Endothelial cell of umbilical vein (primary cell): Measurements from ENCODE around the gene LAMB4. TPM values are rescaled to one million over a fixed set of nuclear protein-coding genes. Genes with fewer than 3 reads are reported as not detected.
A peak's percentile ranks its signal among the peaks of the same experiment; 100 is the strongest.

Source experiments
- BruUV-seq: library from RNA; stranded (reverse); fragments of 400-500 nt; replicated peaks from 2 replicates; lab custom pipeline; 2021; lab: Mats Ljungman, UMichigan
- CTCF ChIA-PET: fragments of 300-600, 350-600 bp; sonication (Branson Sonifier 250); formaldehyde crosslinking; loops from one replicate; lab custom pipeline; 2021; ENCODE audit warnings: antibody characterized with exemption, inconsistent platforms; lab: Charles Lee
- POLR2A ChIA-PET: fragments of 300-600, 350-600 bp; sonication (Branson Sonifier 250); formaldehyde crosslinking; loops from one replicate; lab custom pipeline; 2021; ENCODE audit warnings: antibody characterized with exemption, inconsistent platforms; lab: Charles Lee
- DNase-seq: peaks from one replicate; pipeline ENCODE4 v3.0.0-alpha.2; 2011; ENCODE audit warnings: low read depth, low spot score
- FAIRE-seq: peaks from 2 replicates; lab custom pipeline; 2011; peaks lifted over from hg19 to GRCh38; lab: Jason Lieb, UNC
- H2AFZ ChIP-seq: 2 replicates; pipeline ENCODE4 v1.6.0; 2012; ENCODE audit warnings: low read depth, low read length, control low read depth, inconsistent platforms
- H3K27ac ChIP-seq: 2 replicates; pipeline ENCODE4 v1.5.1; 2011; ENCODE audit warnings: low read depth, mild to moderate bottlenecking, control low read depth, low read length, moderate library complexity; ENCODE audit not compliant: insufficient read depth
- H3K27me3 ChIP-seq, 2 experiments: 2 replicates each; pipeline versions ENCODE4 v1.6.0 to v1.6.1; 2011; ENCODE audit warnings: low read length in 2 of 2, mixed read lengths in 1 of 2; ENCODE audit not compliant: control insufficient read depth in 2 of 2, insufficient read depth in 2 of 2
- H3K36me3 ChIP-seq, 2 experiments: 2 replicates in 1 of 2; 3 replicates in 1 of 2; pipeline ENCODE4 v1.5.1; 2011; ENCODE audit warnings: low read length in 2 of 2, mild to moderate bottlenecking in 1 of 2, moderate library complexity in 1 of 2; ENCODE audit not compliant: control insufficient read depth in 2 of 2, insufficient read depth in 2 of 2; ENCODE audit errors: extremely low read depth in 1 of 2
- H3K4me1 ChIP-seq: 3 replicates; pipeline ENCODE4 v1.5.1; 2011; ENCODE audit warnings: mild to moderate bottlenecking, low read length; ENCODE audit not compliant: control insufficient read depth, insufficient read depth; ENCODE audit errors: extremely low read depth
- H3K4me2 ChIP-seq: 2 replicates; pipeline ENCODE4 v1.6.1; 2011; ENCODE audit warnings: low read length, control low read depth, mixed read lengths; ENCODE audit not compliant: insufficient read depth
- H3K4me3 ChIP-seq, 3 experiments: fragments of 200-600 bp in 1 of 3; sonication (generic), shearing (Covaris generic) in 1 of 3; replicated peaks in 1 of 3; 2 replicates each; pipeline ENCODE4 v1.5.1; 2011 to 2016; ENCODE audit warnings: control low read depth in 3 of 3, low read length in 3 of 3, mild to moderate bottlenecking in 2 of 3, inconsistent platforms in 1 of 3, low read depth in 1 of 3, moderate library complexity in 1 of 3; ENCODE audit not compliant: insufficient read depth in 1 of 3
- H3K79me2 ChIP-seq: 2 replicates; pipeline ENCODE4 v1.6.0; 2012; ENCODE audit warnings: low read length, inconsistent platforms; ENCODE audit not compliant: control insufficient read depth, insufficient read depth
- H3K9ac ChIP-seq: replicated peaks from 2 replicates; pipeline ENCODE3; 2011; ENCODE audit warnings: low read length, control low read depth; ENCODE audit not compliant: insufficient read depth; ENCODE audit errors: extremely low read depth
- H3K9me1 ChIP-seq: replicated peaks from 3 replicates; pipeline ENCODE4 v1.6.0; 2011; ENCODE audit warnings: mild to moderate bottlenecking, low read length; ENCODE audit not compliant: control insufficient read depth, insufficient read depth; ENCODE audit errors: extremely low read depth
- H3K9me3 ChIP-seq: replicated peaks from 2 replicates; pipeline ENCODE4 v1.5.1; 2012; ENCODE audit warnings: low read length, inconsistent platforms; ENCODE audit not compliant: control insufficient read depth, insufficient read depth
- H4K20me1 ChIP-seq: replicated peaks from 2 replicates; pipeline ENCODE3; 2011; ENCODE audit warnings: mild to moderate bottlenecking, low read length; ENCODE audit not compliant: control insufficient read depth, insufficient read depth; ENCODE audit errors: extremely low read depth
- EZH2 ChIP-seq: IDR thresholded peaks from 2 replicates; pipeline ENCODE4 v1.6.1; 2012; ENCODE audit warnings: borderline replicate concordance, low read depth, mild to moderate bottlenecking, moderate library complexity, low read length, inconsistent platforms; ENCODE audit not compliant: severe bottlenecking
- FOS ChIP-seq: IDR thresholded peaks from 2 replicates; pipeline ENCODE4 v1.6.1; 2011; ENCODE audit warnings: mild to moderate bottlenecking, low read length, moderate library complexity, borderline replicate concordance; ENCODE audit not compliant: insufficient read depth
- GATA2 ChIP-seq: IDR thresholded peaks from 2 replicates; pipeline ENCODE4 v1.7.0; 2011; ENCODE audit warnings: low read depth, mild to moderate bottlenecking, moderate library complexity, mixed read lengths, low read length; ENCODE audit not compliant: insufficient read length, insufficient read depth
- JUN ChIP-seq: IDR thresholded peaks from 2 replicates; pipeline ENCODE4 v1.6.1; 2011; ENCODE audit warnings: borderline replicate concordance, low read depth; ENCODE audit not compliant: insufficient read length, insufficient read depth
- MYC ChIP-seq: IDR thresholded peaks from one replicate; pipeline ENCODE4 v1.6.1; 2011; ENCODE audit warnings: mild to moderate bottlenecking, low read depth, low read length
- POLR2AphosphoS5 ChIP-seq: IDR thresholded peaks from 2 replicates; pipeline ENCODE4 v1.6.1; 2012; ENCODE audit warnings: low read depth, mild to moderate bottlenecking, control low read depth, low read length, moderate library complexity; ENCODE audit not compliant: insufficient read depth
- dilution Hi-C: fragments of 300-500 bp; cut with MboI; formaldehyde crosslinking; loops from one replicate; pipeline ENCODE4 v1.15.0; 2019; ENCODE audit warnings: low sequenced_read_pairs; ENCODE audit not compliant: extremely low pct_ligation_motif_present
- intact Hi-C: fragments of 100-400 bp; cut with micrococcal nuclease; formaldehyde crosslinking; loops from one replicate; pipeline ENCODE4 v1.10.0; 2022
- polyA plus RNA-seq, 4 experiments: library from polyadenylated mRNA; depleted of rRNA in 3 of 4; stranded (reverse) in 3 of 4; unstranded in 1 of 4; fragments of >200 nt; gene quantifications; 2 replicates each; pipeline versions ENCODE4 v1.2.1 to v1.2.3, GENCODE V29; 2011 to 2012; ENCODE audit warnings: missing spikeins in 1 of 4
- total RNA-seq: library from RNA; stranded (reverse); gene quantifications from 2 replicates; pipeline ENCODE4 v1.2.3, GENCODE V29; 2021
- TF ChIP-seq, protein P1 (sequence below): IDR thresholded peaks from 2 replicates; pipeline ENCODE4 v1.6.1; 2011; ENCODE audit not compliant: insufficient read depth, insufficient read length
- TF ChIP-seq, protein P2 (sequence below), 2 donors: IDR thresholded peaks; 1 replicate in 1 of 2; 2 replicates in 1 of 2; pipeline ENCODE4 v1.5.1; 2011; ENCODE audit warnings: low read length in 2 of 2, mild to moderate bottlenecking in 2 of 2, moderate library complexity in 2 of 2, control low read depth in 1 of 2, inconsistent platforms in 1 of 2, low read depth in 1 of 2; ENCODE audit not compliant: insufficient read depth in 1 of 2; ENCODE audit errors: extremely low read depth in 1 of 2

LAMB4 gene
- total and polyA plus RNA-seq, 2 donors (not counting 3 experiments of a cell fraction or from before 2014, with no cell fraction given): 0.15 to 0.20 TPM

DNA sequence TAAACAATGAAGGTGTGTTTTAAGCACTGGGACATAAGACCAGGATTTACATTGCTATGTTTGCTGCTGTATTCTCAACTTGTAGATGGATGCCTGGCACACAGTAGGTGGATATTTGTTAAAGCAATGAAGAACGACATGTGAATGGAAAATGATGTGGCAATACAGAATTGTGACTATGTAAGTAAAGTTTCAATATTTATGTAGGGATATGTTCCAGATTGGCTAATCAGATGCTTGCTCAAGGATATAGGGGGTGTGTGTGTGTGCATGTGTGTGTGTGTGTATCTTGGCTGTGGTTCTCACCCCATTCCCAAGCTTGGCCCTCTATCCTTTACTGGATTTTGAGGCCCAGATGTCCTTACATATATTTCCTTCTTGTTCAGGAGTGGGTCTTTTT is 84.5 kb downstream of the LAMB4 start:
- no peak overlapping the region for H3K4me2 ChIP-seq
- DNase-seq (peak; percentile 4), FAIRE-seq (no peak)
- intact Hi-C loops: no loop called here
- no peaks in the 10 kb centered on the region for H3K79me2 ChIP-seq
- H2AFZ ChIP-seq: peak overlapping the region; percentile 2
- dilution Hi-C loops: no loop called here
- no peak overlapping the region for H3K27ac ChIP-seq
- no peaks in the 10 kb centered on the region for H3K36me3 ChIP-seq
- H3K4me1 ChIP-seq: peaks cover 7% of the 10 kb centered on the region
- TF ChIP-seq, protein P1, sequence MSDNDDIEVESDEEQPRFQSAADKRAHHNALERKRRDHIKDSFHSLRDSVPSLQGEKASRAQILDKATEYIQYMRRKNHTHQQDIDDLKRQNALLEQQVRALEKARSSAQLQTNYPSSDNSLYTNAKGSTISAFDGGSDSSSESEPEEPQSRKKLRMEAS: no peak
- TF ChIP-seq MYC (no peak), EZH2 (no peak), JUN (no peak), POLR2AphosphoS5 (no peak), FOS (no peak), GATA2 (no peak)
- TF ChIP-seq, protein P2, sequence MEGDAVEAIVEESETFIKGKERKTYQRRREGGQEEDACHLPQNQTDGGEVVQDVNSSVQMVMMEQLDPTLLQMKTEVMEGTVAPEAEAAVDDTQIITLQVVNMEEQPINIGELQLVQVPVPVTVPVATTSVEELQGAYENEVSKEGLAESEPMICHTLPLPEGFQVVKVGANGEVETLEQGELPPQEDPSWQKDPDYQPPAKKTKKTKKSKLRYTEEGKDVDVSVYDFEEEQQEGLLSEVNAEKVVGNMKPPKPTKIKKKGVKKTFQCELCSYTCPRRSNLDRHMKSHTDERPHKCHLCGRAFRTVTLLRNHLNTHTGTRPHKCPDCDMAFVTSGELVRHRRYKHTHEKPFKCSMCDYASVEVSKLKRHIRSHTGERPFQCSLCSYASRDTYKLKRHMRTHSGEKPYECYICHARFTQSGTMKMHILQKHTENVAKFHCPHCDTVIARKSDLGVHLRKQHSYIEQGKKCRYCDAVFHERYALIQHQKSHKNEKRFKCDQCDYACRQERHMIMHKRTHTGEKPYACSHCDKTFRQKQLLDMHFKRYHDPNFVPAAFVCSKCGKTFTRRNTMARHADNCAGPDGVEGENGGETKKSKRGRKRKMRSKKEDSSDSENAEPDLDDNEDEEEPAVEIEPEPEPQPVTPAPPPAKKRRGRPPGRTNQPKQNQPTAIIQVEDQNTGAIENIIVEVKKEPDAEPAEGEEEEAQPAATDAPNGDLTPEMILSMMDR (IDR thresholded peaks at IDR 0.05; ENCODE audit: extremely low read depth in 1 of 2, insufficient read depth in 1 of 2, low read depth in 1 of 2, low read length in 2 of 2): no peak
- BruUV-seq: no TSS peak
- ChIA-PET CTCF (interaction anchor here (0.5 to 1.3 kb wide), 3 partner anchors 23 to 34 kb away, joined by 3 to 4 read pairs (median 3); no protein-coding TSS in a partner anchor), POLR2A (no interaction called here)
- no peaks in the 10 kb centered on the region for H3K9me1 ChIP-seq
- H4K20me1 ChIP-seq: no peaks in the 10 kb centered on the region
- H3K27me3 ChIP-seq: no peaks in the 10 kb centered on the region
- no peaks in the 10 kb centered on the region for H3K9me3 ChIP-seq
- H3K9ac ChIP-seq: no peak overlapping the region
- H3K4me3 ChIP-seq: no peak overlapping the region
